RPMI8226 (cell line): Measurements from ENCODE around the gene ABCC2.
"Not testable (repeated sequence)": the region's sequence is repeated elsewhere in the genome, so short reads cannot be mapped to it uniquely, and the experiment has no call there.

ENCODE experiments used
- DNase-seq: peaks from one replicate; pipeline ENCODE4 v3.0.0-alpha.2; 2015

Gene ABCC2

DNA sequence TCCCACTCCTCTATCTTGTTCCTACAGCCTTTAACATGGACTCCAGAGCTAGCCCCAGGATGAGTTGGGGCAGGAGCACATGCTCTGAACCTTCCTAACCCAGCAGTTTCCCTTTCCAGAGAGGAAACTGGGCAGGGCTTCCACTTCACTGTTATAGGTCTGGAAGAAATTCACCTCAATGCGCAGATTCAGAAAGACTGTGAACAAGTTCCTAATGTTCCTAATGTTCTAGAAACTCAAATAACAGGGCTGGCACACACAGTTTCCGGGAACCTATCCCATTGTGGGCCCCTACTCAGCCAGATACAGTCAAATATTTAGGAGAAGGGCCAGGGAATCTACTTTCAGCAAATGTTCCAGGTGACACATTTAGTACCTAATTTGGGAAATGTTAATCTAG is 29.7 kb downstream of the ABCC2 start:
- DNase-seq: no peak

GRCh38 chr10:99814143-99814542 is 31.7 kb downstream of the ABCC2 start:
- no peak for DNase-seq

DNA sequence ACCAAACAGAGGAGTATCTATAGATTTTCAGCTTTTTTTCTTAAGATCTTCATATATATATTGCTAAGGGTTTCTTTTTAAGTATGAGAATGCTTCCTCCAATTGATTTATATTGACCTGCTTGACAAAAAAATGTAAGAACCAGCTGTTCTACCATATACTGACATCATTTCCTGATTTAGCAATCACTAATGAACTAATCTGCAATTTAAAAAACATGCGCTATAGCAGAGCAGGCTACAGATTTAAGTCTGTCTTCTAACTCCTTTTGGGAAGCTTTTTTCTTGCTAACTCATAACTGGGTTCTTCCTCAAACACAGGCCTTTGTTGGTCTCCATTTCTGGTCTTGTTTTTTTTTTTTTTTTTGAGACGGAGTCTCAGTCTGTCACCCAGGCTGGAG is 33.2 kb downstream of the ABCC2 start:
- DNase-seq: no peak

GRCh38 chr10:99827936-99828335 is 45.5 kb downstream of the ABCC2 start:
- no peak for DNase-seq

DNA sequence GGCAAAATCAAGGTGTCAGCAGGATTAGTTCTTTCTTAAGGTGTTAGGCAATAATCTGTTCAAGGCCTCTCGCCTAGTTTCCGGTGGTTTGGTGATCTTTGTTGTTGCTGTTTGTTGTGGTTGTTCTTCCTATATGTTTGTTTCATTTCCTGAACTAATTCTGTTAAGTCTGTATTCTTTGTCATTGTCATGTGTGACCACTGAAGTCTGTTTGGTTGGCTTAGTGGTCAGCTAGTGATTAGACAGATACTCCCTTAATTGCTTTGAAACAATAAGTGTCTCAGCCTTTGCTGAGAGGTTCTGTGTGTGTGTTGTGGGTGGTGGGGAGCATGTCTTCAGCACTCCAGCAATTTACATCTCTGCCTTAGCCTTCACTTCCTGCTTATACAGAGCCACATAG is 46.0 kb downstream of the ABCC2 start:
- DNase-seq: no peak

- no peak for DNase-seq
These were observed 50.0 kb downstream of the ABCC2 start for GRCh38 chr10:99832439-99832838.

- DNase-seq: no peak
These were observed 52.0 kb downstream of the ABCC2 start for GRCh38 chr10:99834410-99834809.

- DNase-seq: no peak
These were observed 53.5 kb downstream of the ABCC2 start for GRCh38 chr10:99835947-99836346.

GRCh38 chr10:99836711-99837110 is 54.3 kb downstream of the ABCC2 start:
- no peak for DNase-seq

GRCh38 chr10:99840859-99841258 is 58.4 kb downstream of the ABCC2 start:
- DNase-seq: not testable (repeated sequence)

GRCh38 chr10:99841746-99842145 is 59.3 kb downstream of the ABCC2 start:
- DNase-seq: no peak

DNA sequence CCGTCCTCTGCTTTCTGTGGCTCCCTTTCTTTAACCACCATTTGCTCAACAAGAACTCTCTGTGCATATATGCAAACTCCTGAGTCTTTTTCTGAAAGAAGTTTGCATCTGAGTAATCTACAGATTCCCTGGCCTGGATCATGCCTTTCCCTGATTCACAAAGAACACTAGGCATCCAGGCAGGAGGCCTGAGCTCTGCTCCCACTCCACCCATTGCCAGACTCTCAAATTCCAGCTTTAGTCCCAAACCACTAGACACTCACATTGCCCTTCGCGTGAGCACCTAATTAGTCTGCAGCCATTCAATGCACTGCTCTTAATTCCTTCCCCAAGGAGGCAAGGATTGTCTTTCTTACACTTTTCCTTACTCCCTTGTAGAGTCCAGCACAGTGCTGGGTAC is 60.9 kb downstream of the ABCC2 start:
- no peak for DNase-seq

DNA sequence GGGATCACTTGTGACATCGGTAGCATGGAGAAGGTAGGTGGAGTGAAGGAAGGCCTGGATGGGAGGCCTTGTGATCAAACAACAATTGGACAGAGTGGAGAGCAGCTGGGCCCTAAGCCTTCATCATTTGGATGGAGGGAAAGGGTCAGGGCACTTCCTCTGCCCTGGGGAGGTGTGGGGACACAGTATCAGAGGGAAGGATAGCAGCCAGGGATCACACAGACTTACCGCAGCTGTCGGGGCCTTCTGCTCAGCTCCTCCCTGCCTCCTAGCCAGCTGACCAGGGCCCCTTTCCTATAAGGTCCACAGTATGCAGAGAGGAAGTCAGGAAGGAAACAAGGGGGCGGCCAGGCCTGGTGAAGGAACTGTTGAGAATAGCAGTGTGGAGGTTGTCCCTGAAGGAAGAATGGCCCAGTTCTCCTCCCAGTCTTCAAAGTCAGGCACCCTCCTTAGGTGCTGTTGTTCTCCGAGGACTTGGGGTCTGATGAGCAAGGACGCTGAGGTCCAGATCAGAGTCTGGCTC is 62.1 kb downstream of the ABCC2 start:
- DNase-seq: no peak

- DNase-seq: peak; percentile 61
These were observed 63.5 kb downstream of the ABCC2 start for GRCh38 chr10:99845837-99846382.

DNA sequence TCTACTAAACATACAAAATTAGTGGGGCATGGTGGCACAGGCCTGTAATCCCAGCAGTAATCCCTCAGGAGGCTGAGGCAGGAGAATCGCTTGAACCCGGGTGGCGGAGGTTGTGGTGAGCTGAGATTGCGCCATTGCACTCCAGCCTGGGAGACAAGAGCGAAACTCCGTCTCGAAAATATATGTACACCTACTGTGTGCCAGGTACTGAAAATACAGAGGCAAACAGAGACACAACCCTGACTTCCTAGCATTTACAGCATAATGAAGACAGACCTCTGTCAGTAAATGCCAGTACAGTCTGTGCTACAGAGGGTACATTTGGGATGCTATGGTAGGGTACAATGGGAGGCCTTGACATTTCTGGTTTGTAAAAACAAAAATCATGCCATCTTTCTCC is 66.6 kb downstream of the ABCC2 start:
- no peak for DNase-seq

DNA sequence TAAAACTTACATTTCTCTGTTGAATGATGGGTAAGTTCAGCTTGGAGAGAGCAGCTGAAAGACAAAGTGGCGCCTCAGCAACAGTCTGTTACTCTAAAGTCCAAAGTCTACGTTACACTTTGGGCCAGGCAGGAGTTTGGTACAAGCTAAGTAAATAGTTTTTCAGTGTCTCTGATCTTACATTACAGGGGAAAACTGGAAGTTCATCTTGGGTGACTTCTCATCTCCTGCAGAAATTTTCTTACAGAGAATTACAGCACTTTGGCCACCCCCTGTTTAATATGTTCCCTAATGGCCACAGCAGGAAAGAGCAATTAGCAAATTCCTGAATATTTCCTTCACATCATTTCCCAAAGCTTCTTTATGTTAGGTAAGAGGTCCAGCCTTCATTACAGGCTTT is 67.1 kb downstream of the ABCC2 start:
- DNase-seq: no peak

GRCh38 chr10:99850021-99850766 is 67.8 kb downstream of the ABCC2 start:
- no peak for DNase-seq

- no peak for DNase-seq
These were observed 68.4 kb downstream of the ABCC2 start for GRCh38 chr10:99850767-99851340.

GRCh38 chr10:99851825-99852224 is 69.4 kb downstream of the ABCC2 start:
- DNase-seq: no peak

GRCh38 chr10:99852481-99853213 is 70.2 kb downstream of the ABCC2 start:
- no peak for DNase-seq

DNA sequence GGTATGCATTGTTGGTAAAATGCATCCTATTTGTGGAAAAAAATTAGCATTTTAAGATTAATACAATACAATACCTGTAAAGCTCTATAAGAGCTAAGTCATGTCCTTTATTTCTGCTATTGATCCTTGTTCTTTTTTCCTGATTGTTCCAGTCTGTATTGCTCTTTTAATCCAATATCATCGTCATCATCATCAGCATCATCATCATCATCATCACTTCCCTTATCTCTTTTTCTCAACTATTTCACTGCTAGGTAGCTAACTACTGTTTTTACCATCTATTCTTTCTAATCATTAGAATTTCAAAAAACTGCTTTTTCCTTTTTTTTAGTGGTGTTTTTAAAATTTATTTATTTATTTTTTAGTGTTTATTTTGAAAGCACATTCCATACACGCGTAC is 71.2 kb downstream of the ABCC2 start:
- DNase-seq: no peak

GRCh38 chr10:99854860-99855259 is 72.4 kb downstream of the ABCC2 start:
- DNase-seq: no peak

- DNase-seq: no peak
These were observed 73.1 kb downstream of the ABCC2 start for GRCh38 chr10:99855479-99856071.
